A204.1 (cell line): Measurements from ENCODE around the gene RNF223.
"Not testable (repeated sequence)": the region's sequence is repeated elsewhere in the genome, so short reads cannot be mapped to it uniquely, and the experiment has no call there.

ENCODE experiments used
- FAIRE-seq: peaks from 2 replicates; lab custom pipeline; 2012; peaks lifted over from hg19 to GRCh38; lab: Jason Lieb, UNC

The RNF223 gene

DNA sequence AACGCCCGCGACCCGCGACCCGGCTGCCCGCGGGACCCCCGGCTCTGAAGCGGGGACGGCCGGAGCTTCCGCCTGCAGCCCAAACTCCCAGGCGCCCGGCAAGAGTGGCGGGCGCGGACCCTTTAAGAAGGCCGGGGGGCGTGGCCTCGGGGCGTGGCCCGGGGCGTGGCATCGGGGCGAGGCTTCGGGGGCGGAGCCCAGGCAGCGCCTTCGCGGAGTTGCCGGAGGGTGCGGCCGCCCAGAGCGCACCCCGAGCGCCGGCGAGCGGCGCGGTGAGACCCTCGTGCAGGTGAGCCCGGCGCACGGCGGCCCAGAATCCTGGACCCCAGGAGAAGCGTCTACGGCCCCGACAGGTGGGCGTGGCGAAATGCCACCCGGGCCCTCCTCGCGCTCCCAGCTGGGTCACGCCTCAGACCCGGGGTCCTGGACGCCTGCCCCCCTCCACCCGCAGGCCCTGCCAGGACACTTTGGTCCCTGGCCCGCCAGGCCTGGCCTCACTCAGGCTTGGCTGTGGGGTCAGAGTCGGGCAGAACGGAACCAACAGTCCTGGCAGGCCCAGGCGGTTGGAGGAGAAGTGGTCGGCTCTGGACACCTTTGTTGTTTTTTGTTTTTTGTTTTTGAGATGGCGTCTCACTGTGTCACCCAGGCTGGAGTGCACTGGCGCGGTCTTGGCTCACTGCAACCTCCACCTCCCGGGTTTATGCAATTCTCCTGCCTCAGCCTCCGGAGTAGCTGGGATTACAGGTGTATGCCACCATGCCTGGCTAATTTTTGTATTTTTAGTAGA lies 14.4 kb downstream of the RNF223 start:
- no peak for FAIRE-seq

DNA sequence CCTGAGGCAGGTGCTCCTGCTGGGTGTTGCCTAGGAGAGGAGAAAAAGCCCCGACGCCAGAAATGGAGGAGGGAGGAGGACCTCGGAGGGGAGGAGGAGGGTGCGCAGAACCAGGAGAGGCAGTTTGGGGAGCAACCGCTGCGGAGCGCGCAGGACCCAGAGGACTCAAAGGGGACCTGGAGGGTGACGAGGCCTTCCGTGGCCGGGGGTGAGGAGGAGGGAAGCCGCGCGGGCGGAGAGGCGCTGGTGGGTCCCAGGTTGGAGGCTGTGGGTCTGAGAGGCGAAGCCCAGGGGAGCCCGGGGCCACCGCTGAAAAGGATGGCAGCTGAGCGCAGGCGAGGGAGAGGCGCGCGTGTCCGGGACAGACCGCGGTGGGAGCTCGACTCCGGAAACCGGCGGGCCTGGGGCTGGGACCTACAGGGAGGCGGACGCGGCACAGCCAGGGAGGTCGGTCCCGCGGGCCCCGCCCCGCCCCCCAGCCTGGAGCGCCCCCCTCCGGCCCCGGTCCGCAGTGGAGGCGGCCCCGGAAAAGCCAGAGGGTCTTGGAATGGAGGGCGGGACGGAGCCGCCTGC lies 15.1 kb downstream of the RNF223 start:
- FAIRE-seq: no peak

DNA sequence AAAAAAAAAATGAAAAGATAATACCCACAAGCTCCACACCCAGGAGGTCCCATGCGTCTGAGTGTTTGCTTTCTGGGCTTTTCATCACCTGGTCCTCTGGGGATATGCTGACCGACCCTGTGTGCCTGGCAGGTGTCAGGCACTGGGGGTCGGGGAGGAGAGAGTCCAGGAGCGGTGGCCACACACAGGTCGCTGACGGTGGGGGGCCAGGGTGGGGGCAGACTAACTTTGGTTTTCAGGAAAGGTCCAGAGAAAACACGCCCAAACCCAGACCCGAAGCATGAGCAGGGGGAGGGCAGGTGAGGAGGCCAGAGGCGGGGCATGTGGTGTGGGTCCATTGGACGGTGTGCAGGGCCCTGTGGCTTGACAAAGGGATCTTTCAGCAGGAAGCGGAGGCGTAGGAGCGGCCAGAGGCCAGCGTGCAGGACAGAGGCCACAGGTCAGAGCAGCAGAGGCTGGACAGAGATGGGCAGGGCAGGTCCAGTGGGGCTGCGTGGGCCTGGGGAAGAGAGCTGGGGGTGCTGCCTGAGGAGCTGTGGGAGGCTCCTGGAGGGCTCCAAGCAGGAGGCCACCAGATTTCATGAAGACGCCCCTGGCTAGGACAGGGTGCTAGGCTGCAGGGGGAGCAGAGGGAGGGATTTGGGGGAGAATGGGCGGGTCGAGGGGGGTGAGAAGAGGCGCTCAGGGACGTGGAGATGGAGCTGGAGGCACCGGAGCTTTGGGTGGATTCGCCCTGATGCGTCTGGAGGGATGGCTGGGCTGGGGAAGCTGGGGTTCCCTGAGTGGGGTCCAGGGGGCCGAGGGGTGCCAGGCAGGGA lies 15.8 kb downstream of the RNF223 start:
- FAIRE-seq: no peak

DNA sequence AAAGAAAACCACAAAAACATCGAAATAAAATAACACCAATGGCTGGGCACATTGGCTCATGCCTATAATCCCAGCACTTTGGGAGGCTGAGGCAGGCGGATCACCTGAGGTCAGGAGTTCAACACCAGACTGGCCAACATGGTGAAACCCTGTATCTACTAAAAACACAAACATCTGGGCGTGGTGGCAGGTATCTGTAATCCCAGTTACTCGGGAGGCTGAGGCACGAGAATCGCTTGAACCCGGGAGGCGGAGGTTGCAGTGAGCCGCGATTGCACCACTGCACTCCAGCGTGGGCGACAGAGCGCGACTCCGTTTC lies 16.4 kb downstream of the RNF223 start:
- not testable (repeated sequence) for FAIRE-seq

DNA sequence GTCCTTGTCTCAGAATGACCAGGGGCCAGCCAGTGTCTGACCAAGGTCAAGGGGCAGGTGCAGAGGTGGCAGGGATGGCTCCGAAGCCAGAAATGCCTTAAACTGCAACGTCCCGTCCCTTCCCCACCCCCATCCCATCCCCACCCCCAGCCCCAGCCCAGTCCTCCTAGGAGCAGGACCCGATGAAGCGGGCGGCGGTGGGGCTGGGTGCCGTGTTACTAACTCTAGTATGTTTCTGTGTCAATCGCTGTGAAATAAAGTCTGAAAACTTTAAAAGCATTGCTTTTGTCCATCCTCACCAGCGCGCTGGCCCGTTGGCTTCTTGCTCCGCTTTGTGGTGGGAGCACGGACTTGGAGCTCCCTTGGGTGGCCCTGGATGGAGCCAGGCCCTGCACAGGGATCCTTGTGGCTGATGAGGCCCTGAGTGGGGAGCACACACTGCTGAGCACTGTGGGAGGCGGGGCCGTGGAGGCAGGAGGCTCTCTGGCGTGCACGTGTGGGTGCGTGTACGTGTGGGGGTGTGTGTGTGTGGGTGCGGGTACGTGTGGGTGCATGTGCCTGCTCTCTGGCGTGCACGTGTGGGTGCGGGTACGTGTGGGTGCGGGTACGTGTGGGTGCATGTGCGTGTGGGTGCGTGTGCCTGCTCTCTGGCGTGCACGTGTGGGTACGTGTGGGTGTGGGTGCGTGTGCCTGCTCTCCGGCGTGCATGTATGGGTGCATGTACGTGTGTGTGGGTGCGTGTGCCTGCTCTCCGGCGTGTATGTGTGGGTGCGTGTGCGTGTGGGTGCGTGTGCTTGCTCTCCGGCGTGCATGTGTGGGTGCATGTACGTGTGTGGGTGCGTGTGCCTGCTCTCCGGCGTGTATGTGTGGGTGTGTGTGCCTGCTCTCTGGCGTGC lies 18.0 kb downstream of the RNF223 start:
- FAIRE-seq: no peak

DNA sequence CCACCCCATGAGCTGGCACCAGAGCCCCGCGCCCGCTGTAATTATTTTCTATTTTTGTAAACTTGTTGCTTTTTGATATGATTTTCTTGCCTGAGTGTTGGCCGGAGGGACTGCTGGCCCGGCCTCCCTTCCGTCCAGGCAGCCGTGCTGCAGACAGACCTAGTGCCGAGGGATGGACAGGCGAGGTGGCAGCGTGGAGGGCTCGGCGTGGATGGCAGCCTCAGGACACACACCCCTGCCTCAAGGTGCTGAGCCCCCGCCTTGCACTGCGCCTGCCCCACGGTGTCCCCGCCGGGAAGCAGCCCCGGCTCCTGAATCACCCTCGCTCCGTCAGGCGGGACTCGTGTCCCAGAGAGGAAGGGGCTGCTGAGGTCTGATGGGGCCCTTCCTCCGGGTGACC lies 19.1 kb downstream of the RNF223 start:
- no peak for FAIRE-seq

DNA sequence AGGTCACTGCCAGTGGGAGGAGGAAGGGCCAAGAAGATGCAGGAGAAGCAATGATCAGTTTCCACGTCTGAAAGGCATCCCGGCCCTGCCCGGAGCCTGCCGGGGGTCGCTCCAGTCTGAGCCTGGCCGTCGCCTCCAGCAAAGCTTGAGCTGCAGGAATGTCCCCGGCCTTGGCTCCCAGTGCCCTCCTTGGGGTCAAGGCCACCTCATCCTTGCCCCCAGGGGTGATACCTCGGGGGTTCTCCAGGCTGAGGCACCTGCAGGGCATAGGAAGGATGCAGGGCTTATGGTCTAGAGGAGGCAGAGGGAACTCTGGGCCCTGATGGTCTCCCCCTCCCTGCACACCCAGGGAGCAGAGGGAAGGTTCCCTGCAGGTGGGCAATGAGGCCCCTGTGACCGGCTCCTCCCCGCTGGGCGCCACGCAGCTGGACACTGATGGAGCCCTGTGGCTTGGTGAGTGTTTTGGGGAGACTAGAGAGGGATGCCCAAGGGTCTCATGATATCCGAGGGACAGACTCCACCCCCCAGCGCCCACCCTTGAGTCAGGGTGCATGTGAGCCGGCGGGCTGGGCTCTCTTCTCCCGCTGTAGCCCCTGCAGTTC lies 19.9 kb downstream of the RNF223 start:
- FAIRE-seq: no peak

DNA sequence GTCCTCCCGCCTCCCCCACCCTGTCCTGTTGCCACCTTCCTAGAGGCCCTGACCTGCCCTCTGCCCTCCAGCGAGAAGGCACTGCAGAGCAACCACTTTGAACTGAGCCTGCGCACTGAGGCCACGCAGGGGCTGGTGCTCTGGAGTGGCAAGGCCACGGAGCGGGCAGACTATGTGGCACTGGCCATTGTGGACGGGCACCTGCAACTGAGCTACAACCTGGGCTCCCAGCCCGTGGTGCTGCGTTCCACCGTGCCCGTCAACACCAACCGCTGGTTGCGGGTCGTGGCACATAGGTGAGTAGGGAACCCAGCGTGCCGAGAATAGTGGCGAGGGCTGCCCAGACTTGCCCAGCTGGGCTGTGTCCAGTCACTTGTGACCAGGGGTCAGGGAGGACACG lies 20.4 kb downstream of the RNF223 start:
- no peak for FAIRE-seq

DNA sequence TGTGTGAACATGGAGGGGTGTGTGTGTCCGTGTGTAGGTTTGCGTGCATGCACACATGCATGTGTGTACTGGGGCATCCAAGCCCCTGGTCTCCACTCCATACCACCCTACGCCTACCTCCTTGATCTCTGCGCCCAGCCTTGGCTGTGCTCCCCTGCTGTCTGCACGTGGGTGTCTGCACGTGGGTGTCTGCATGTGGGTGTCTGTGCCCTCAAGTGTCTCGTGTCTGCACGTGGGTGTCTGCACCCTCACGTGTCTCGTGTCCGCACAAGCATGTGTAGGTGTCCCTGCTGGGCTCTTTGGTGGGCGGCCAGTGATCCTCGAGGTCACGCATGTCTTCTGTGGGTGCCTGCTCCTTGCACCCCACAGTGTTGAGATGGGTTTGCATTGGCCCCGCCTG lies 21.1 kb downstream of the RNF223 start:
- no peak for FAIRE-seq

DNA sequence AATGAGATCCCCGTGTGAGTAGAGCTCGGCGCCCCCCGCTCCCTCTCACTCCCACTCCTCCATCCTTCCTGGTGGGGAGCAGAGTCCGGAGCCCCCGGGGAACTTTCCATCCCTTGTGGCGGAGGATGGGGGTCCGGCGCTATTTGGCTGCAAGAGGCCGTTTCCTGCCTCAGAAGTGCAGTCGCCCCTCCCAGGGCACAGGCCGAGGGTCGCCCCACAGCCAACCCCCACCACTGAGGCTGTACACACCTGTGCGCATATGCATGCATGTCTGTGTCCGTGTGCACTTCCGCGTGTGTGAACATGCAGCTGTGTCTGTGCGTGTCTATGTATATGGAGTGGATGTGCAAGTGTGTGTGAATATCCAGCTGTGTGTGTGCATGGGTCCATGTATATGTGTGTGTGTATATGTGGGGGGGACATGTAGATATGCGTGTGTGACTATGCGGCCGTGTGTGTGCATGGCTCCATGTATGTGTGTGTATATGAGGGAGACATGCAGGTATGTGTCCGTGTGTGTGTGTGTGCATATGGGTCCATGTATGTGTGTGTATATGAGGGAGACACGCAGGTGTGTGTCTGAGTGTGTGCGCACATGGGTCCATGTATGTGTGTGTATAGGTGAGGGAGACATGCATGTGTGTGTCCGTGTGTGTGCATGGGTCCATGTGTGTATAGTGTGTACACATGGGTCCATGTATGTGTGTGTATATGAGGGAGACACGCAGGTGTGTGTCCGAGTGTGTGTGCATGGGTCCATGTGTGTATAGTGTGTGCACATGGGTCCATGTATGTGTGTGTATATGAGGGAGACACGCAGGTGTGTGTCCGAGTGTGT lies 21.9 kb downstream of the RNF223 start:
- no peak for FAIRE-seq

DNA sequence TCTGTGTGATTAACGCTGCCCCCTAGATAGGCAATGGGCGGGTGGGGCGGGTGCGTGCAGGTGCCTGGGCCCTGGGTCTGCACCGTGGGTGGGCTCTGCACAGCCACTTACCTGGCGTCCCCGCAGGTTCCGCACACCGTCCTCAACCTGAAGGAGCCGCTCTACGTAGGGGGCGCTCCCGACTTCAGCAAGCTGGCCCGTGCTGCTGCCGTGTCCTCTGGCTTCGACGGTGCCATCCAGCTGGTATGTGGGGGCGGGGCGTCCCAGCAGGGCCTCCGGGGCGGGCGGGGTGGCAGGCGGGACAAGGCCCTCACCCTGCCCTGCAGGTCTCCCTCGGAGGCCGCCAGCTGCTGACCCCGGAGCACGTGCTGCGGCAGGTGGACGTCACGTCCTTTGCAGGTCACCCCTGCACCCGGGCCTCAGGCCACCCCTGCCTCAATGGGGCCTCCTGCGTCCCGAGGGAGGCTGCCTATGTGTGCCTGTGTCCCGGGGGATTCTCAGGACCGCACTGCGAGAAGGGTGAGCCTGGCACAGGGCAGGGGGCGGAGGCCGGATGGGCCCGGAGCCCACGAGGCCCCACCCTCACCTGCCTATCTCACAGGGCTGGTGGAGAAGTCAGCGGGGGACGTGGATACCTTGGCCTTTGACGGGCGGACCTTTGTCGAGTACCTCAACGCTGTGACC lies 22.8 kb downstream of the RNF223 start:
- FAIRE-seq: no peak

DNA sequence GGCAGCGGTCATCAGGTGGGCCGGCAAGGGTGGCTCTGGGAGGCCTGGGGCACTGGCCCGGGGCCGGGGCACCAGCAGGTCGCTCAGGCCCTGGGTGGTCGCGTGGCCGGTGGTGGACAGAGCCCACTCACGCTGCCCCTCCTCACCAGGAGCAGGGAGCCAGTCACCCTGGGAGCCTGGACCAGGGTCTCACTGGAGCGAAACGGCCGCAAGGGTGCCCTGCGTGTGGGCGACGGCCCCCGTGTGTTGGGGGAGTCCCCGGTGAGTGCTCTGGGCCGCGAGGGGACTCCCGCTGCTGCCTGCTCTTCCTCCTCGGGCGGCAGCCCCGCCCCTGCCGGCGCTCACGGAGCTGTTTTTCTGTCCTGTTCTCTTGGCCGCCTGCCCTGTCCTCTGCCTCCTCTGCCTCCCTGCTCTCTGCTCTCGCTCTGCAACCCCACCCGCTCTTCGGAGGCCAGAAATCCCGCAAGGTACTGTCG lies 23.5 kb downstream of the RNF223 start:
- no peak for FAIRE-seq

DNA sequence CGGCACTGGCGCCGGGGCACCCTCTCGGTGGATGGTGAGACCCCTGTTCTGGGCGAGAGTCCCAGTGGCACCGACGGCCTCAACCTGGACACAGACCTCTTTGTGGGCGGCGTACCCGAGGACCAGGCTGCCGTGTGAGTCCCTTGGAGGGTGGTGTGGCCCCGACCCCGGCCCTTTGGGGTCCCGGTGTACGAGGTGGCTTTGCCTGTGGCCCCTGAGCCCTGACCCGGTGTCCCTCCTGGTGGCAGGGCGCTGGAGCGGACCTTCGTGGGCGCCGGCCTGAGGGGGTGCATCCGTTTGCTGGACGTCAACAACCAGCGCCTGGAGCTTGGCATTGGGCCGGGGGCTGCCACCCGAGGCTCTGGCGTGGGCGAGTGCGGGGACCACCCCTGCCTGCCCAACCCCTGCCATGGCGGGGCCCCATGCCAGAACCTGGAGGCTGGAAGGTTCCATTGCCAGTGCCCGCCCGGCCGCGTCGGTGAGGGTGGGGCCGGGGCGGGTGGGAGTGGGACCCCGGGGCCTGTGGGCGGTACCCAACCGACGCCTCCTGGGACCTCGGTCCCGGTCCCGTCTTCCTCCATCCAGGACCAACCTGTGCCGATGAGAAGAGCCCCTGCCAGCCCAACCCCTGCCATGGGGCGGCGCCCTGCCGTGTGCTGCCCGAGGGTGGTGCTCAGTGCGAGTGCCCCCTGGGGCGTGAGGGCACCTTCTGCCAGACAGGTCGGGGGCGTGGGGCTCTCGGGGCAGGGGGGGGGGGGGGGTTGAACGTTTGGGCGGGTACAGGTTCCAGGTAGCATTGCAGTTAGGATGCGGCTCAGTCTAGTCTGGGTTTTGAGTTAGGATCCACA lies 24.6 kb downstream of the RNF223 start:
- no peak for FAIRE-seq

DNA sequence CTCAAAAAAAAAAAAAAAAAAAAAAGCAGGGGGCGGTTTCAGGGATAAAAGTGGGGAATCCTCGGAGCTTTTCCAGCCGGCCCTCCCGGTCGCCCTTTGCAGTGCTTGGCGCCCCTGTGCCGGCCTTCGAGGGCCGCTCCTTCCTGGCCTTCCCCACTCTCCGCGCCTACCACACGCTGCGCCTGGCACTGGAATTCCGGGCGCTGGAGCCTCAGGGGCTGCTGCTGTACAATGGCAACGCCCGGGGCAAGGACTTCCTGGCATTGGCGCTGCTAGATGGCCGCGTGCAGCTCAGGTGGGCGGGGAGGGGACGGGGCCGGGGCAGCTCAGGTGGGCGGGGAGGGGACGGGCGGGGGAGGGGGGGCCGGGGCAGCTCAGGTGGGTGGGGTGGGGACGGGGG lies 25.3 kb downstream of the RNF223 start:
- no peak for FAIRE-seq

DNA sequence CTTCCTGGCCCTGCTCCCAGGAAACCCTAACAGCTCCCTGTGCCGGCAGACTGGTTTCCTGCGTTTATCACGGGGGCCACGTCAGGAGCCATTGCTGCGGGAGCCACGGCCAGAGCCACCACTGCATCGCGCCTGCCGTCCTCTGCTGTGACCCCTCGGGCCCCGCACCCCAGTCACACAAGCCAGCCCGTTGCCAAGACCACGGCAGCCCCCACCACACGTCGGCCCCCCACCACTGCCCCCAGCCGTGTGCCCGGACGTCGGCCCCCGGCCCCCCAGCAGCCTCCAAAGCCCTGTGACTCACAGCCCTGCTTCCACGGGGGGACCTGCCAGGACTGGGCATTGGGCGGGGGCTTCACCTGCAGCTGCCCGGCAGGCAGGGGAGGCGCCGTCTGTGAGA lies 26.1 kb downstream of the RNF223 start:
- no peak for FAIRE-seq

DNA sequence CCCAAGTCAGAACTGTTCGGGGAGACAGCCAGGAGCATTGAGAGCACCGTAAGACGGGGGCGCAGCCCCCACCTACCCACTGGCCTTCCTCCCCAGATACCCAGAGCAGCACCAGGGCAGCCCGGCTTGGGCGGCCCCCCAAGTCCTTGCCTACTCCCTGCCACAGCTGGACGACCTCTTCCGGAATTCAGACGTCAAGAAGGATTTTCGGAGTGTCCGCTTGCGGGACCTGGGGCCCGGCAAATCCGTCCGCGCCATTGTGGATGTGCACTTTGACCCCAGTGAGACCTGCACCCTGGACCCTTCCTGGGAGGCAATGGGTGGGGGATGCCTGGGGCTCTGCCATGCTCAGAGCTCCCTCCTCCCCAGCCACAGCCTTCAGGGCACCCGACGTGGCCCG lies 26.7 kb downstream of the RNF223 start:
- no peak for FAIRE-seq

DNA sequence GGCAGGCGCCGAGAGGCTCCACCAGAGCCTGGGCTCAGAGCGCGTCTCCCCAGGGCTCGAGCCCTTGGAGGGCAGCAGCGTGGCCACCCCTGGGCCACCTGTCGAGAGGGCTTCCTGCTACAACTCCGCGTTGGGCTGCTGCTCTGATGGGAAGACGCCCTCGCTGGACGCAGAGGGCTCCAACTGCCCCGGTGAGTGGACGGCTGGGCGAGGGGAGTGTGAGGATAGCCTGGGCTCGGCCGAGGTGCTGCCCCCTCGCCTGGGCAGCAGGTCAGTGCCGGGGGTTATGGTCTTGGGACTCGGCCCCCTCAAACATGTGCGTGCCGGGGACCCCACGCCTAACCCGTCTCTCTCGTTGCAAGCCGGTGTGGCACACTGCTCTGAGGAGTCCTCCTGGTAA lies 27.3 kb downstream of the RNF223 start:
- no peak for FAIRE-seq

DNA sequence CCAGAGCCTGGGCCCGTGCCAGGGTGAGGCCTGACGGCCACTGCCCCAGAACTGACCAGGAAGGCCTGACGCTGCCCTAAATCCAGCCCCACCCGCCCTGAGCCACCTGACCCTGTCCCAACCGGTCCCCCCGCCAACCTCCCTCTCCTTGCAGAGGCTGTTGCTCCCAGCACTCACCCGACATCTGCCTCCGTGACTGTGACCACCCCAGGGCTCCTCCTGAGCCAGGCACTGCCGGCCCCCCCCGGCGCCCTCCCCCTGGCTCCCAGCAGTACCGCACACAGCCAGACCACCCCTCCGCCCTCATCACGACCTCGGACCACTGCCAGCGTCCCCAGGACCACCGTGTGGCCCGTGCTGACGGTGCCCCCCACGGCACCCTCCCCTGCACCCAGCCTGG lies 27.9 kb downstream of the RNF223 start:
- FAIRE-seq: no peak

DNA sequence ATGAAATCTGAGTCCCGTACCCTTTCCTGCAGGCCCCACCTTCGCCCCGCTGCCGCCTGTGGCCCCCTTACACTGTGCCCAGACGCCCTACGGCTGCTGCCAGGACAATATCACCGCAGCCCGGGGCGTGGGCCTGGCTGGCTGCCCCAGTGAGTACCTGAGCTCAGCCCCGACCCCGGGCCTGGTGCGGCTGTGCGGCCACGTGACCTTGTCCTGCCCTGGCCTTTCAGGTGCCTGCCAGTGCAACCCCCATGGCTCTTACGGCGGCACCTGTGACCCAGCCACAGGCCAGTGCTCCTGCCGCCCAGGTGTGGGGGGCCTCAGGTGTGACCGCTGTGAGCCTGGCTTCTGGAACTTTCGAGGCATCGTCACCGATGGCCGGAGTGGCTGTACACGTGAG lies 29.0 kb downstream of the RNF223 start:
- FAIRE-seq: no peak
